NCI-H1694 treated with DMSO at 0.1 percent for 48 hours (cell line): Measurements from ENCODE around the gene SF1.

Source experiments
- DNase-seq: peaks from one replicate; lab custom pipeline; 2025; lab: John Stamatoyannopoulos, UW

Gene SF1

GRCh38 chr11:64746486-64746885, 31.9 kb downstream of the SF1 start:
- no peak for DNase-seq

- DNase-seq: no peak
Measured at GRCh38 chr11:64745521-64746328, 32.6 kb downstream of the SF1 start.

GRCh38 chr11:64745189-64745520, 33.2 kb downstream of the SF1 start:
- no peak for DNase-seq

- no peak for DNase-seq
Measured at GRCh38 chr11:64744544-64745188, 33.7 kb downstream of the SF1 start.

- peak; percentile 12 for DNase-seq
Measured at GRCh38 chr11:64743591-64744543, 34.5 kb downstream of the SF1 start, which contains the start of gene RASGRP2. RASGRP2 (minus strand) TSS chr11:64744142; CDS start chr11:64742866, 1,276 bp downstream.

- DNase-seq: no peak
Measured at GRCh38 chr11:64742889-64743590, 35.3 kb downstream of the SF1 start.

- DNase-seq: no peak
Measured at GRCh38 chr11:64742087-64742888, 36.1 kb downstream of the SF1 start.

GRCh38 chr11:64741375-64742086, 36.8 kb downstream of the SF1 start:
- DNase-seq: no peak

GRCh38 chr11:64739871-64740270, 38.5 kb downstream of the SF1 start:
- DNase-seq: no peak

- DNase-seq: no peak
Measured at GRCh38 chr11:64736654-64737053, 41.7 kb downstream of the SF1 start.

- no peak for DNase-seq
Measured at GRCh38 chr11:64735725-64736259, 42.5 kb downstream of the SF1 start.

- DNase-seq: no peak
Measured at GRCh38 chr11:64734811-64735724, 43.3 kb downstream of the SF1 start.

GRCh38 chr11:64731601-64732000, 46.7 kb downstream of the SF1 start:
- no peak for DNase-seq

- DNase-seq: no peak
Measured at GRCh38 chr11:64729851-64730382, 48.4 kb downstream of the SF1 start.

GRCh38 chr11:64728757-64729365, 49.5 kb downstream of the SF1 start:
- no peak for DNase-seq

GRCh38 chr11:64726867-64727530, 51.3 kb downstream of the SF1 start:
- DNase-seq: no peak

GRCh38 chr11:64726211-64726641, 52.1 kb downstream of the SF1 start:
- DNase-seq: no peak
